Keratinocyte (primary cell): Measurements from ENCODE around the gene SYNE2.

Experiments
- CTCF ChIP-seq, 3 experiments: IDR thresholded peaks in 1 of 3; conservative IDR thresholded peaks in 1 of 3; optimal IDR thresholded peaks in 1 of 3; 2 replicates in 2 of 3; 3 replicates in 1 of 3; pipeline versions ENCODE3 to v1.5.1; 2011; ENCODE audit warnings: low read length in 3 of 3, mild to moderate bottlenecking in 3 of 3, moderate library complexity in 2 of 3, control low read depth in 1 of 3, inconsistent platforms in 1 of 3; ENCODE audit not compliant: insufficient read depth in 2 of 3; ENCODE audit errors: extremely low read depth in 1 of 3
- EZH2 ChIP-seq: IDR thresholded peaks from one replicate; pipeline ENCODE4 v1.6.1; 2012; ENCODE audit warnings: inconsistent platforms, mild to moderate bottlenecking, low read length, moderate library complexity

DNA sequence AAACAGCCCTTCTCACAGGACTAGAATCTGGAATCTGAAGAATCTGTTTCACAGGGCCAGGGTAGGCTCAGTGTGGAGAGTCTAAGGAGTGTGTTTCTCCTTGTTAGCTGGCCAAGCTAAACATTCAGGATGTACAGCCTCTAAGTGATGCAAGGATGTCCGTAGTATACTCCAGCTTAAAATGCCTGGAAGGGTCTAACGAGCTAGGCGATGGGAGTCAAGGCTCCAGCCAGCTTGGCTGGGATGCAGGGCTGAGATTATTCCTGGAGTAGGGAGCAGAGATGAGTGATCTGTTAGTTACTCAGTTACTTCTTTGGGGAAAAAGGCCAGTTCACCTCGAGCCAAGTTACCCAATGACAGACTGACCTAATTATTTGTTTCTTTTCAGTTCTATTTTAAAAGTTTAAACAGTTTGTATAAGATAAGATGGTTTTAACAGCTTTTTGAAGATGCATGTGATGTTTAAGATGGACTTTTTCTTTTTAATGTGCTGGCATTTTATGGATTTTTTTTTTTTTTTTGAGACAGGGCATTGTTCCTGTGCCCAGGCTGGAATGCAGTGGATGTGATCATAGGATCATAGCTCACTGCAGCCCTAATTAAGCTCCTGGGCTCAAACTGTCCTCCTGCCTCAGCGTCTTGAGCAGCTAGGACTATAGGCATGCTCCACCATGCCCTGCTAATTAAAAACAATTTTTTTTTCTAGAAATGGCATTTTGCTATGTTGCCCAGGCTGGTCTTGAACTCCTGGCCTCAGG is 41.1 kb downstream of the SYNE2 start:
- no peak for TF ChIP-seq CTCF (optimal IDR thresholded peaks at IDR 0.05 in 1 of 3, IDR thresholded peaks at IDR 0.05 in 1 of 3, conservative IDR thresholded peaks at IDR 0.05 in 1 of 3; ENCODE audit: extremely low read depth in 1 of 3, insufficient read depth in 2 of 3, low read length in 3 of 3)
- no peak for TF ChIP-seq EZH2
